T47D (cell line): ENCODE data around the gene CIC.
A peak's percentile ranks its signal among the peaks of the same experiment; 100 is the strongest.

ENCODE experiments used
- DNase-seq, 2 experiments: peaks; one replicate each; pipeline versions ENCODE4 v3.0.0 to v3.0.0-alpha.2; 2011 to 2012; ENCODE audit warnings: low read depth in 1 of 2, low spot score in 1 of 2
- JUND ChIP-seq: IDR thresholded peaks from 2 replicates; pipeline ENCODE4 v1.6.1; 2012; ENCODE audit warnings: low read depth
- in situ Hi-C: cut with HindIII; loops from 2 replicates; pipeline ENCODE4 v1.10.0; 2016; ENCODE audit warnings: low sequenced_read_pairs, low pct_unique_long_range_greater_than_20kb

Gene CIC

GRCh38 chr19:42233678-42234292 lies 35.3 kb upstream of the CIC start:
- no peak for DNase-seq
- TF ChIP-seq JUND, result no peak
- in situ Hi-C loops, result no loop called here

- no peak for TF ChIP-seq JUND
- no peak for DNase-seq
- in situ Hi-C loops, result no loop called here
Observed at GRCh38 chr19:42234364-42234763, 34.7 kb upstream of the CIC start.

- in situ Hi-C loops, result no loop called here
- DNase-seq, result no peak
- TF ChIP-seq JUND, result no peak
Observed at GRCh38 chr19:42235181-42235580, 33.9 kb upstream of the CIC start.

GRCh38 chr19:42239544-42240220 lies 29.4 kb upstream of the CIC start:
- DNase-seq, result no peak
- TF ChIP-seq JUND, result no peak
- in situ Hi-C loops, result no loop called here

- DNase-seq, result no peak
- TF ChIP-seq JUND, result no peak
- in situ Hi-C loops, result no loop called here
Observed at GRCh38 chr19:42241279-42241678, 27.8 kb upstream of the CIC start.

GRCh38 chr19:42242069-42242511 lies 27.0 kb upstream of the CIC start:
- in situ Hi-C loops, result no loop called here
- DNase-seq, result no peak
- no peak for TF ChIP-seq JUND

- in situ Hi-C loops, result no loop called here
- peak; percentile 72 to 98 for DNase-seq
- TF ChIP-seq JUND, result no peak
Observed at GRCh38 chr19:42242512-42243409, 26.3 kb upstream of the CIC start, which contains the start of gene GSK3A. Gene GSK3A (minus strand): TSS chr19:42242602. CDS start chr19:42242465, 137 bp downstream.

- in situ Hi-C loops, result no loop called here
- TF ChIP-seq JUND, result no peak
- DNase-seq, result peak; percentile 50 to 92
Observed at GRCh38 chr19:42244347-42245220, 24.5 kb upstream of the CIC start.

GRCh38 chr19:42245231-42245630 lies 23.8 kb upstream of the CIC start:
- DNase-seq, result no peak
- TF ChIP-seq JUND, result no peak
- in situ Hi-C loops, result no loop called here

GRCh38 chr19:42246143-42246921 lies 22.7 kb upstream of the CIC start:
- in situ Hi-C loops, result no loop called here
- peak in 1 of 2 experiments; percentile 70 for DNase-seq
- TF ChIP-seq JUND, result no peak

GRCh38 chr19:42246922-42247639 lies 22.0 kb upstream of the CIC start:
- no peak for DNase-seq
- no peak for TF ChIP-seq JUND
- in situ Hi-C loops, result no loop called here
